ENCODE results near the gene GRIN2A.

GRIN2A gene

GRCh38 chr16:10128397-10129258 is 53.6 kb downstream of the GRIN2A start:
- no peak for DNase-seq

- no peak for DNase-seq
These were observed 55.5 kb downstream of the GRIN2A start for GRCh38 chr16:10126686-10127085.

- no peak for DNase-seq
These were observed 59.1 kb downstream of the GRIN2A start for GRCh38 chr16:10123141-10123540.

GRCh38 chr16:10122546-10122945 is 59.7 kb downstream of the GRIN2A start:
- DNase-seq: no peak

DNA sequence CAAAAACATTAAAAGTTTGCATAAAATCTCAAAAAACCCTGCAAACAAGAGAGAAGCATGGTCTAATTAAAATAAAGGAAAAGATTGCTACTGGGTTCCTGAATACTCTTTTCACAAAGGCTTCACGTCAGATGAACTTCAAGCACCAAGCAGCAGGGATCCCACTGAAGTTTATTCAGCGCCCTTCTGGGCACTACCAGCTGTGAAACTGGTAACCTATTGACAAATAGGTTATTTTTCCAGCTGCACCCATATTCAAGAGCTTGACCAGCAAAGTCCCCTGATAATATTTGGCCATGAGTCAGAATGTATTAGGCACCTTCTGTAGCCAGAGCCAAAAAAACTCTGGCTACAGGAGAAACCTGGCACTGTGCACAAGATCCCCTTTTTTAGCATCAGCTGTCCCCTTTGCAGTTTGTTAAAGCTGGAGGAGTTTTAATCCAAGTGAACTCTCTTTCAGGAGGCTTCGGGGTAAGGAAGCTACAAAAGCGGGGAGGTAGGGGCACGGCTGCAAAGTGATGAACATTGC is 60.3 kb downstream of the GRIN2A start:
- no peak for DNase-seq

DNA sequence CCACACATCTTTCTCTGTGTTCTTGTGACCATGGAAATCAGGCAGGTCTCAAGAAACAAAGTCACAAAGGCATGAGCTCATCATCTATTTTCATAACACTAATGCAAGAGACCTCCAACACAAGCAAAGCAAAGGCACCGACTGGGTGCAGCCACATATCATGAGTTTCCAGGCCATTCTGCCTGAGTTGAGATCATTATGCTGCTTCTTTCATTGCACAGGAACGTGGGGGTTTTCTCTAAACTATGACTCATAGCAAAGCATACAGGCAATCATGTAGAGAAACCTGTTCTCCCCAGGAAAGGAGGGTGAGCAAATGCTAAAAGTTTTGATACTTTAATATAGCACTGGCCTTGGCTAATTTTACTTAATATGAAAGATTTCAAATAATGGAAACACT is 60.7 kb downstream of the GRIN2A start:
- DNase-seq: no peak

GRCh38 chr16:10120953-10121352 is 61.3 kb downstream of the GRIN2A start:
- DNase-seq: no peak

DNA sequence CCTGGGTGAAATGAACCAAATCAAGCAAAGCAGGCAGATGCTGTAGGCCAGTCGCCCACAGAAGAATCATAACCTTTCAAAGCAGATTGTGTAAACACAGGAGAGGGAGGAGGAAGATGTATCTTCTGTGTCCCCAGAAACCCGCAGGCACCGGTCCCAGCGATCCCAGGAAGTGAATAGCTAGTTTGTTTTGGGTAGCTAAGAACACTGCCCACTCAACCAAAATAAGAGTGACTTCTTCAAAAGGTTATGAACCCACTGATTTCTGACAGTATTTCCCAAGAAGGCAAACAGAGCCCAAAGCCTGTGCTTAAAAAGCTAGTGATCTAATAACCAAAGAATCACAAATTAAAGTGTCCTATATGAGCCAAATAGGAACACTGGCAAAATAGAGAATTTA is 67.8 kb downstream of the GRIN2A start:
- DNase-seq: no peak

DNA sequence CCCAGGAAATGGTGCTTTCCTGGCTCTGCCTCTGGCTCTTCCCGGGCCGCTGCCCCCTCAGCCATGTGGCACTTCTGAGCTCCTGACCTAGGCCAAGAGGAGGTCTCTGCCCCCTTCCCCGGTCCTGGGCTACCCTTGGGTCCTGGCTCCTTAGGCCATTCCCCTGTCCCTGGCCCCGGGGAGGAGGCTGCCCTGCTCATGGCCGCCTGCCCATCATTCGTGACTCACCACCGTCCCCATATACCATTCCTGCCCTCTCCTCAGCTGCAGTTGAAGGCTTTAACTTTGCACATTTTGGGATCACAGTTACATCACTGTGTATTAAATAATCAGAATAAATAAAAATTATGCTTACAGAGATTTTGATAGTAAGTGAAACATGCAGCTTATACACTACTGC is 69.0 kb downstream of the GRIN2A start:
- DNase-seq: no peak

- DNase-seq: no peak
These were observed 70.2 kb downstream of the GRIN2A start for GRCh38 chr16:10112021-10112420.

GRCh38 chr16:10111156-10111761 is 71.0 kb downstream of the GRIN2A start:
- no peak for DNase-seq

- no peak for DNase-seq
These were observed 71.7 kb downstream of the GRIN2A start for GRCh38 chr16:10110552-10110951.

DNA sequence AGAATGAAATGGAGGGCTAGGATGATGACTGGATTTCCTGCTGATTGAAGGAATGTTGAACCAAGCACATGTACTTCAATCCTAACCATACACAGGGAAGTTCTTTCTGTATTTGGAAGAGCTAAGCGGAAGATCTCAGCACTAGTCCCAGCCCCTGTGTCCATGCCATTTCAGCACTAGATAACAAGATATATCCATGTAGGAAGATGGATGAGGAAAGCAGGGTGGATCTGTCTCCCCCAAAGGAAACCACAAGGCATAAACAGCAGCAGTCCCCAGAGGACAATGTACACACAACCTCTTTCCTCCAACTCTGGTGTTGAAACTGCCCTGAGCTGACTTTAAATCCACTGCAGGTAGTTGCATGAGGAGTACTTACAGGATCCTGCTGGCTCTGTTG is 75.1 kb downstream of the GRIN2A start:
- no peak for DNase-seq

DNA sequence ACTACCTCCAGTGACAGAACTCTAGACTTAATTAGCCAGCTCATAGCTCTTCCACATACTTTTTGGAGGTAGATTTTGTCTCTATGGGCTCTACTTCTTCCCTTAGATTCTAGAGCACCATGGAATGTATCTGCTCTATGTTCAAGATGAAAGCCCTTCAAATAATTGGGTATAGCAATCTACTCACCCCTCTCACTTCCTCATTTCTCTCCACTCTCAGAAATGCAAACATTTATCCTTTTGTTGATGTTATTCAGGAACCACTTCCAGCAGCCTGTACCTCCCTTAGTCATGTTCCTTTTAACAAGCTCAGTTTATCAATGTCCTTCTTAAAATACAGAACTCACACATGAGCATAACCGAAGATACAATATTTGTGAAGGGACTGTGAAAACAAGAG is 78.5 kb downstream of the GRIN2A start:
- no peak for DNase-seq

- no peak for DNase-seq
These were observed 79.1 kb downstream of the GRIN2A start for GRCh38 chr16:10103118-10103517.

DNA sequence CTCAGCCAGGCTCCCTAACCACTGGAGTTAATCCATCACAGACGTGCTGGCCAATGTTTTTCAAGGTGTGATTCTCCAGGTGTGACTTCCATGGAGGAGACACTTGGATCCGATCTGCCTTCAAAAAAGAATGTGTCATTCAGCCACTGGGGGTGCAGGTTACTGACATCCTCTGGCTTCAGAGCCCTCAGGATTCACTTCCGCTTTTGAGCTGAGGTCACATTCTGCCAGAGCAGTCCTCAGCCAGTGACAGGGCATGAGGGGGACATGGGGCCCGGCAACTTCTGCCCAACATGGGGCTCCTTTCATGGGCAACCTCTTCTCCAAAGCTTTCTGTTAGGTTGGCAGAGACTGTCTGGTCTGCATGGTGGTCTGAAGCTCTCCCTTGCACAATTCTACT is 81.4 kb downstream of the GRIN2A start:
- no peak for DNase-seq

DNA sequence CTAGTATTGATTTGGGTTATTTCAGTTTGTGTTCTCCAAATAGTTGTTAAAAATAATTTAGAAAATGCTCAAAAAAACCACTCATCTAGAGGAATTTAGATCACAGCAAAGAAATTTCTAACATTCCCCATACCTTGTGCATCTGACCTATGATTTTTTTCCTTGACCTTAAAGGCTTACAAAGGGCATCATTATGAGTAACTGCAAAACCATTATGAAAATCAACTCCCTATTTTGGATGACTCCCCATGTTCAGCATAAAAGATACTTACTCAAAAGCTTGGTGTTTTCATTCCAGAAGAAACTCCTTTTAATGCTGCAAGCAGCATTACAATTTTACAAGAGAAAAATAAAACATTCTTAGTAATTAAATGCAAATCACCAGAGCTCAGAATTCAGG is 83.2 kb downstream of the GRIN2A start:
- DNase-seq: no peak

DNA sequence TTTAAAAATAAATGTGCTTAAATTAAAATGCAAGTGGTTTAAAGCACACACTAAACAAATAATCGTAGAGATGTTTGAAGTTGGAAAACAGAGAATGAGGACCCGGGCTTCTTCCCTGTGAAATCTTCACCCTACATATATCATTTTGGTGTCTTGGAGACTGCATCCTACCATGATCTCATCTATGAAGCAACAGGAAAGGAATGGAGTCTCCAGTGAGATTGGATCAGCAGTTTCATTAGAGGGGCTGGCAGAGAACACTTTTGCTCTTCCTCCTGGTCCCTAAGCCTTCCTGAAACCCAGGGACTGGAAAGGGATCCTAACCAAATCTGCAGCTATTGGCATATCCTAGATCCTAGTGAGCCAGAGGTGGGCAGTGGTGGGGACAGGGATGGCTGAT is 85.0 kb downstream of the GRIN2A start:
- DNase-seq: no peak

- DNase-seq: no peak
These were observed 88.7 kb downstream of the GRIN2A start for GRCh38 chr16:10093576-10093975.

DNA sequence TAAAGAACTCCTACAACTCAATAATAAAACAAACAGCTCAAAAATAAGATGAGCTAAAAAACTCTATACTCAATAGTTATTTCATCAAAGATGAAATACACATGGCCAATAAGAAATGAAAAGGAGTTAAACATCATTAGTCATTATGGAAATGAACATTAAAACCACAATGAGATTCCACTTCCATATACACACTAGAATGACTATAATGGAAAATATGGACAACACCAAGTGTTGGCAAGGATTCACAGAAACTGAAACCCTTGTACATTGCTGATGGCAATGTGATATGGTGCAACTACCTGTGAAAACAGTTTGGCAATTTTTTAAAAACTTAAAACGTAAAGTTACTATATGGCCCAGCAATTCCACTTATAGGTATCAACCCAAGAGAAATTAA is 91.4 kb downstream of the GRIN2A start:
- no peak for DNase-seq

GRCh38 chr16:10088380-10088793 is 93.8 kb downstream of the GRIN2A start:
- no peak for DNase-seq

DNA sequence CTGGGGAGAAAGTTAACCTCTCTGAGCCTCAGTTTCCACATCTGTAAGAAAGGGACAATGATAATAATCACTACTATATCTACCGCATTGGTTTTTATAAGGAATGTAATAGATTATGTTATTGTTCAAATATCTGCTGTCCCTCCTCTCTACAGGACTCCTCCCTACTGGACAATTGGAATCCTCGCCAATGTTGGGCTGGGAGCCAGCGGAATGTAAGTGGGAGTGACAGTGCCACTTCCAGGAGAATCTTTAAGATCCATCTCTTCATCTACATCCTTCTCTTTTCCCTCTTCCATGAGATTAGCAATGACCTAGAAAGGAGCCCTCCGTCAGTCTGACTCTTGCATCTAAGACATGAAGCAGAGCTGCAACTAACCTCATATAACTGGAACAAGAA is 95.1 kb downstream of the GRIN2A start:
- DNase-seq: no peak

- no peak for DNase-seq
These were observed 95.6 kb downstream of the GRIN2A start for GRCh38 chr16:10086620-10087019.

GRCh38 chr16:10085078-10085798 is 97.0 kb downstream of the GRIN2A start:
- DNase-seq: no peak
